HG03025 (cell line): Measurements from ENCODE around the gene ELP5.

Experiments used
- ATAC-seq: cut with Tn5 transposase; IDR thresholded peaks from one replicate; pipeline ENCODE4 v1.9.1; 2021; ENCODE audit warnings: mild to moderate bottlenecking, moderate library complexity; ENCODE audit not compliant: unreplicated experiment, low FRiP score

ELP5 gene

GRCh38 chr17:7307686-7308624 is 55.9 kb downstream of the ELP5 start:
- peak; percentile 4 for ATAC-seq

- peak; percentile 20 for ATAC-seq
These were observed 56.8 kb downstream of the ELP5 start for GRCh38 chr17:7308625-7309433.
